Astrocyte of the spinal cord (primary cell): Measurements from ENCODE around the gene PRDM5.

Source experiments
- DNase-seq: peaks from one replicate; pipeline ENCODE4 v3.0.0; 2011; ENCODE audit warnings: low read depth, low spot score
- H3K4me3 ChIP-seq: 2 replicates; pipeline ENCODE4 v1.5.1; 2011; ENCODE audit warnings: low read depth, mild to moderate bottlenecking, low read length, moderate library complexity
- CTCF ChIP-seq: IDR thresholded peaks from 2 replicates; pipeline ENCODE4 v1.5.1; 2012; ENCODE audit warnings: low read depth, mild to moderate bottlenecking, low read length, inconsistent platforms
- in situ Hi-C: cut with HindIII; loops from 2 replicates; pipeline ENCODE4 v1.10.0; 2017; ENCODE audit warnings: low sequenced_read_pairs

The PRDM5 gene

GRCh38 chr4:120765260-120765680 lies 157.3 kb downstream of the PRDM5 start:
- no peak for DNase-seq
- TF ChIP-seq CTCF: no peak
- in situ Hi-C loops: no loop called here
- no peak overlapping the region for H3K4me3 ChIP-seq

GRCh38 chr4:120763650-120764049 lies 158.9 kb downstream of the PRDM5 start:
- no peak for TF ChIP-seq CTCF
- no peak overlapping the region for H3K4me3 ChIP-seq
- DNase-seq: no peak
- in situ Hi-C loops: no loop called here

GRCh38 chr4:120761070-120761469 lies 161.5 kb downstream of the PRDM5 start:
- in situ Hi-C loops: no loop called here

DNA sequence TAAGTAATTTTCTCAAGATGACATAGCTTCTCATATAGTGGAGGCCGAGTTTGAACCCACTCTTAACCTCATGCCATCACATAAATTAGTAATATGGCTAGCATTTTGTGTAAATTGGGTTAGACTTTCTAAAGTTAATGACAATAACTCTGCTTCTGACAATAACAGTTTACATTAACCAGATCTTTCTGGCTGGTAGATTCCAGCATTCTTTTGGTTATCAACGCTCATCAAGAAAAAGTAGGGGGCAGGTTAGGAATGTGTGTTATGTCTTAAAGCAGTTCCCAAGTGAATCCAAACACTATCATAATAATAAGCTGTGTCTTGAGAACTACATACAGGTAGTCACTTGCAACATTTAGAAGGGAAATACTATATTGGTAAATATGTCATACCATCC lies 162.5 kb downstream of the PRDM5 start:
- in situ Hi-C loops: no loop called here
- H3K4me3 ChIP-seq: no peak overlapping the region
- no peak for TF ChIP-seq CTCF
- no peak for DNase-seq

More at GRCh38 chr4:120761070-120761469, 161.5 kb downstream of the PRDM5 start:
- no peak overlapping the region for H3K4me3 ChIP-seq
- DNase-seq: no peak
- TF ChIP-seq CTCF: no peak

GRCh38 chr4:120755864-120756263 lies 166.7 kb downstream of the PRDM5 start:
- in situ Hi-C loops: no loop called here
- H3K4me3 ChIP-seq: no peak overlapping the region
- DNase-seq: no peak
- no peak for TF ChIP-seq CTCF

DNA sequence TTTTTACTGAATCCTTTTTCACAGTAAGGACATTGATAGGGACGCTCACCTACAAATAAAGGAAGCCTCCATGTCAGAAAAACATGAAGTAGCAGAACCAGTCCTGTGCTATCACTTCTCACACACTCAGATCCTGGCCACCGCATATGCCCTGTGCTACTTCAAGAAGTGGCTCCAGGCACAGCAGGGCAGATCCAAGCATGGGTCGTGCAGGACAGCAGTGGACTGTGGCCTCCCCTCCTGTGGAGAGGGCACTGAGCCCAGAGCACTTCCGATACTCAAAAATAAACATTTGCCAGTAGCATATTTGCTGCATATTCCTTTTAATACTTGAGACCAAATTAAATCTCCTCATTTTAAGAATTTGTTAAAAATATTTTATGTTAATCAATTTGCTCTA lies 167.9 kb downstream of the PRDM5 start:
- TF ChIP-seq CTCF: no peak
- no peak for DNase-seq
- H3K4me3 ChIP-seq: no peak overlapping the region
- in situ Hi-C loops: no loop called here

DNA sequence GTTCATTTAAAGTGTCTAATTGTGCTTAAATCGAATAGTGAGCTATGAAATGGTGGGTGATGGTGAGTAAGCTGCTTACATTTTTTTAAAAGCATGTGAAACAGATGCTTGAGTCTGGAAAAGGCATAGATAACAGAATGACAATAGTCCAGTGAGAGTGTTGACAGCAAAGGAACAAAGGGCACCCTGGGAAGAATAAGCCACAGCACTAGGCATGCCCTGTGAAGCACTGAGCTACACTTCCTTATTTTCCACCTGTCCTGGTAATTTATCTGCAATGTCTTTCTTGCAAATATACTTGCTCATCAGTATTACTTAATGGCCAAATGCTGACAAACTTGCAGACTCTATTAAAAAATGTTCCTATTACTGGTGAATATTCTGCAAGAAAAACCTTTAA lies 168.7 kb downstream of the PRDM5 start:
- no peak for DNase-seq
- in situ Hi-C loops: no loop called here
- no peak overlapping the region for H3K4me3 ChIP-seq
- TF ChIP-seq CTCF: no peak
